Uterus (tissue), 4 donors: ENCODE data around the gene C1orf21. TPM values are rescaled to one million over a fixed set of nuclear protein-coding genes. Genes with fewer than 3 reads are reported as not detected.
A peak's percentile ranks its signal among the peaks of the same experiment; 100 is the strongest.

ENCODE experiments used
- DNase-seq, 2 donors: peaks; one replicate each; pipeline ENCODE4 v3.0.0-alpha.2; 2019 to 2020
- H3K27ac ChIP-seq, 2 donors: fragments of 200-600 bp; sonication (generic); 1 replicate in 1 of 2; 2 replicates in 1 of 2; pipeline ENCODE4 v1.5.1; 2016 to 2018
- H3K27me3 ChIP-seq, 2 donors: fragments of 200-600 bp; sonication (generic); one replicate each; pipeline ENCODE4 v1.5.1; 2018 to 2019; ENCODE audit warnings: control low read depth in 1 of 2
- H3K36me3 ChIP-seq, 2 donors: fragments of 200-600 bp; sonication (generic); one replicate each; pipeline ENCODE4 v1.5.1; 2019; ENCODE audit warnings: control low read depth in 1 of 2
- H3K4me1 ChIP-seq, 2 donors: fragments of 200-600 bp; sonication (generic); one replicate each; pipeline ENCODE4 v1.5.1; 2018 to 2019; ENCODE audit warnings: control low read depth in 1 of 2
- H3K4me3 ChIP-seq, 2 donors: fragments of 200-600 bp; sonication (generic); 1 replicate in 1 of 2; 2 replicates in 1 of 2; pipeline ENCODE4 v1.5.1; 2018 to 2019; ENCODE audit warnings: mild to moderate bottlenecking in 1 of 2
- H3K9me3 ChIP-seq, 2 donors: fragments of 200-600 bp; sonication (generic); one replicate each; pipeline ENCODE4 v1.5.1; 2019; ENCODE audit warnings: control low read depth in 1 of 2
- CTCF ChIP-seq, 4 experiments: fragments of 200-600 bp in 2 of 4; fragments of 450-650 bp in 2 of 4; sonication (generic) in 2 of 4; IDR thresholded peaks; one replicate each; pipeline ENCODE4 v1.5.1; 2016 to 2019; ENCODE audit warnings: antibody characterized with exemption in 4 of 4, mild to moderate bottlenecking in 2 of 4, moderate library complexity in 1 of 4
- POLR2A ChIP-seq, 2 donors: fragments of 450-650 bp; IDR thresholded peaks; one replicate each; pipeline ENCODE4 v1.6.1; 2016; ENCODE audit warnings: antibody characterized with exemption in 2 of 2, mild to moderate bottlenecking in 1 of 2, moderate library complexity in 1 of 2
- intact Hi-C: fragments of 100-400 bp; cut with DNase I; formaldehyde crosslinking; loops from one replicate; pipeline ENCODE4 v1.15.1; 2023; ENCODE audit warnings: low total_unique reads
- total RNA-seq, 4 donors: library from RNA; depleted of rRNA in 3 of 4; stranded (reverse); fragments of >200 nt in 3 of 4; gene quantifications; one replicate each; pipeline versions ENCODE4 v1.1.0 to v1.2.4, GENCODE V29; 2014 to 2023
- donor health status: DM: yes; HTN: yes; CAD: no.

The C1orf21 gene
- total RNA-seq, 4 donors from 2014 or later, result 15.0 to 71.0 (median 44.5) TPM

- Histone ChIP-seq H3K27me3 (no peaks in the 10 kb centered on the region), H3K4me1 (peaks cover 0 to 13% of the 10 kb centered on the region in 2 donors), H3K36me3 (no peaks in the 10 kb centered on the region), H3K27ac (no peak overlapping the region), H3K9me3 (no peaks in the 10 kb centered on the region), H3K4me3 (no peak overlapping the region)
- no peak for TF ChIP-seq CTCF (IDR thresholded peaks at IDR 0.05)
- no peak for TF ChIP-seq POLR2A (IDR thresholded peaks at IDR 0.05)
- intact Hi-C loops, result no loop called here
- no peak for DNase-seq
These were observed 35.8 kb downstream of the C1orf21 start for GRCh38 chr1:184422490-184423233.

DNA sequence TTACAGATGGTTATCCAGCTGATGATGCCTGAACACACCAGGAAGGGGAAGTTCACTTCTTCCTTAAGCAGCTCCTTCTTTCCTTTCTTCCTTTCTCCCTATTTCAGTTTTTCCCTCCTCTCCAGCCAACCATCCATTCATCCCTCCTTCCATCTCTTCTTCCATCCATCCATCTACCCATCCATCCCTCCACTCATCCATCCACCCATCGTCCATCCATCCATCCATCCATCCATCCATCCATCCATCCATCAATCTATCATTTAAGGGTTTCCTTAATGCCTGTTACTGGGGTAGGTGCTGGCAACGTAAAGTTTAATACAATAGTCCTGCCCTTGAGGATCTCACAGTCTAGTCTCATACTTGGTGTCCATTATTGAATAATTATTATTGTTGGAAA is 36.8 kb downstream of the C1orf21 start:
- H3K4me1 ChIP-seq, result peaks cover 0 to 13% of the 10 kb centered on the region in 2 donors
- no peak for DNase-seq
- H3K27me3 ChIP-seq, result no peaks in the 10 kb centered on the region
- TF ChIP-seq CTCF (IDR thresholded peaks at IDR 0.05), result no peak
- TF ChIP-seq POLR2A (IDR thresholded peaks at IDR 0.05), result no peak
- H3K27ac ChIP-seq, result no peak overlapping the region
- intact Hi-C loops, result no loop called here
- no peaks in the 10 kb centered on the region for H3K36me3 ChIP-seq
- no peak overlapping the region for H3K4me3 ChIP-seq
- H3K9me3 ChIP-seq, result no peaks in the 10 kb centered on the region

DNA sequence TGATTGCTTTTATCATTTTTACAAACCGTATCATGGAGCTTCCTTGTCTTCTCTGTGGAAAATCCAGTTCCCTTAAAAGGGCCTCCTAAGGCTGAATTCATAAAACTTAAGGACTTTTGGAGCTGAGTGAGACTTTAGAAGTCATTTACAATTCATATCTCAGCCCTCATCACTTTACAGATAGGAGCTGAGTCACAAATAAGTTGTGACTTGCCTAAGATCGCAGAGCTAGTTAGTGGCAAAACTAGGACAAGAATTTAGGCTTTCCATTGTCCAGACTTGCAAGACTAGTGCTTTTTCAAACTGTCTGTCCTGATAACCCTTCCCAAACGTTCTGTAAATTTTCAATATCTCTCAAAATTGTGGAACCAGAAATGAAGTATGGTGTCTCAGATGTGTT is 37.3 kb downstream of the C1orf21 start:
- H3K27me3 ChIP-seq, result no peaks in the 10 kb centered on the region
- no peak for TF ChIP-seq CTCF (IDR thresholded peaks at IDR 0.05)
- no peak for TF ChIP-seq POLR2A (IDR thresholded peaks at IDR 0.05)
- H3K36me3 ChIP-seq, result no peaks in the 10 kb centered on the region
- H3K4me3 ChIP-seq, result no peak overlapping the region
- DNase-seq, result no peak
- intact Hi-C loops, result no loop called here
- H3K27ac ChIP-seq, result no peak overlapping the region
- no peaks in the 10 kb centered on the region for H3K9me3 ChIP-seq
- peaks cover 0 to 13% of the 10 kb centered on the region in 2 donors for H3K4me1 ChIP-seq

- H3K27ac ChIP-seq, result peak overlapping the region; percentile 33 to 52
- no peak for DNase-seq
- H3K4me1 ChIP-seq, result peaks cover 0 to 6% of the 10 kb centered on the region in 2 donors
- intact Hi-C loops, result no loop called here
- no peaks in the 10 kb centered on the region for H3K36me3 ChIP-seq
- no peaks in the 10 kb centered on the region for H3K9me3 ChIP-seq
- no peaks in the 10 kb centered on the region for H3K27me3 ChIP-seq
- no peak for TF ChIP-seq CTCF (IDR thresholded peaks at IDR 0.05)
- no peak for TF ChIP-seq POLR2A (IDR thresholded peaks at IDR 0.05)
- no peak overlapping the region for H3K4me3 ChIP-seq
These were observed 38.1 kb downstream of the C1orf21 start for GRCh38 chr1:184424945-184425344.

DNA sequence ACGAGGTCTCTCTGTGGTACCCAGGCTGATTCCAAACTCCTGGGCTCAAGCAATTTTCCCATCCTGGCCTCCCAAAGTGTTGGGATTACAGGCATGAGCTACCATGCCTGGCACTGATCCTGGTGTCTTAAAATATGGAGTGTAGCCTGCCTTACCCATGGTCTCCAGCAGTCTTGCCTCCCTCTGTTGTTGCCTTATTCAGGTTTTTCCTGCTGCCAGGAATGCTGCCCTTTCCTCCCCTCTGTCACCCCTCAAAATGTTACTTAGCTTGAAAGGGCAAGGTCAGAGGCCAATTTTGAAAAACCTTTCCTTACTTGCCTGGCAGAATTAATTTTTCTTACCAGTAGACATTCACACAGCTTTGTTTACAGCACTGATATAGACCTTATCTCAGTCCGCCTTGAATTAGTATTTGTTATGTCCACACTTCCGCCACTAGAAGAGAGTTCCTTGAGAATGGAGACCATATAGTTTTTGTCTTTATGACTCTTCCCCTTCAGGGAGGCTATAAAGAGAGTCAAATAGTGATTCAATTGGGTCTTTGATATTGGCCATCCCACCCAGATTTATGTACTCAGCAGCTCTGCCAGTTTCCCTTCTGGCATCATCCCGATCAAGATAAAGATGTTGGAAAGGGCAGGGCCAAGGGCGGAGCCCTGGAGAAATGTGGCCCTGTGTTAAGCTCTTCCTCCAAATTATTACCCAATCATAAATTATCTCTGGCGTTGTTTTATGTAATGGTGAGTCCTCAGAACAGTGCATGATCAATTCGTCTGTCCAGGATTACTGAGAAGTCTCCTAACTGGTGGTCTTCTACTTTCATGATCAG is 38.8 kb downstream of the C1orf21 start:
- no peak overlapping the region for H3K4me3 ChIP-seq
- TF ChIP-seq POLR2A (IDR thresholded peaks at IDR 0.05) (no peak), CTCF (IDR thresholded peaks at IDR 0.05) (peak in 2 of 4 experiments; percentile 2 to 6)
- intact Hi-C loops, result no loop called here
- no peaks in the 10 kb centered on the region for H3K36me3 ChIP-seq
- no peaks in the 10 kb centered on the region for H3K9me3 ChIP-seq
- H3K4me1 ChIP-seq, result peaks cover 0 to 5% of the 10 kb centered on the region in 2 donors
- no peaks in the 10 kb centered on the region for H3K27me3 ChIP-seq
- peak; percentile 50 to 56 for DNase-seq
- peak overlapping the region; percentile 33 to 52 for H3K27ac ChIP-seq
